GM12892 (cell line): ENCODE results near the gene CCDC33.

Source experiments
- POLR2A ChIP-seq: IDR thresholded peaks from 2 replicates; pipeline ENCODE4 v1.6.1; 2011; ENCODE audit warnings: low read depth, low read length, control low read depth
- POLR2AphosphoS5 ChIP-seq: IDR thresholded peaks from 2 replicates; pipeline ENCODE4 v1.6.1; 2011; ENCODE audit warnings: low read depth, low read length, control low read depth

- TF ChIP-seq POLR2AphosphoS5 (no peak), POLR2A (no peak)
These were observed 139.2 kb downstream of the CCDC33 start for GRCh38 chr15:74375303-74375693.
